HG03066 (cell line): Measurements from ENCODE around the gene BIK.

Source experiments
- ATAC-seq: cut with Tn5 transposase; IDR thresholded peaks from one replicate; pipeline ENCODE4 v1.9.1; 2021; ENCODE audit warnings: low read depth; ENCODE audit not compliant: unreplicated experiment

The BIK gene, protein sequence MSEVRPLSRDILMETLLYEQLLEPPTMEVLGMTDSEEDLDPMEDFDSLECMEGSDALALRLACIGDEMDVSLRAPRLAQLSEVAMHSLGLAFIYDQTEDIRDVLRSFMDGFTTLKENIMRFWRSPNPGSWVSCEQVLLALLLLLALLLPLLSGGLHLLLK

DNA sequence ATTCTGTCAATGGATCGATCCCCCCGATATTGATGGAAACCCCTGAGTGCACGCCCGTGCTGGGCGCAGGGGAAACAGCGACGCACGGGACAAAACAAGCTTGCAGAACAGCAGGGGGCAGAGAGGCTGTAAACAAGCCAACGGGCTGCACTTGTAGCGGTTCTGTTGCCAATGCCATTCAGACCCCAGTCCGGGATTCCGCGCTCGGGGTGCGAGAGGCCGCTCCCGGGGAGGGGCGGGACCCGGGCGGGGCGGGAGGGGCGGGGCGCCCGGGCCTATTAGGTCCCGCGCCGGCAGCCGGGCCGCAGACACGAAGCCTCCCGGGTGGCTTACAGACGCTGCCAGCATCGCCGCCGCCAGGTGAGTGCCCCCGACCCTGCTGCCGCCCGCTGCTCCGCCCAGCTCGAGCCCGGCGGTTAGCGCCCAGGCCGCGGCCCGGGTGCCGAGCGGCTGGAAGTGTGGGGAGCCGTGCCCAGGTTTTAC is at the start of gene BIK:
Gene BIK (plus strand): TSS at position 307 of the 483 bp plus-strand sequence. CDS start 13,273 bp downstream, outside the sequence.
- no peak for ATAC-seq

DNA sequence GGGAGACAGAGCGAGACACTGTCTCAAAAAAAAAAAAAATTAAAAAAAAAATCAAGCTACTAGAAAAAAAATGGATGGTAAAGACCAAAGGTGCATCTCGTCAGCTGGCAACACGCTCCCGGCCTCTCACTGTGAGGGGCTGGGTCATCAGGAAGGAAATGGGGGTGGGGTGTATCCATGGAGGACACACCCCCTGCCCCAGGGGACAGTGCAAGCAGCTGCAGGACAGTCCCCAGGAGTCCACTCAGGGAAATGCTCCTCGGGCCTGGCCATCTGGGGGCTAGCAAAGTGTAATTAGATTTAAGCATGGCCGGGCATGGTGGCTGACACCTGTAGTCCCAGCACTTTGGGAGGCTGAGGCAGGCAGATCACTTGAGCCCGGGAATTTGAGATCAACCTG is 44.4 kb upstream of the BIK start:
- no peak for ATAC-seq

DNA sequence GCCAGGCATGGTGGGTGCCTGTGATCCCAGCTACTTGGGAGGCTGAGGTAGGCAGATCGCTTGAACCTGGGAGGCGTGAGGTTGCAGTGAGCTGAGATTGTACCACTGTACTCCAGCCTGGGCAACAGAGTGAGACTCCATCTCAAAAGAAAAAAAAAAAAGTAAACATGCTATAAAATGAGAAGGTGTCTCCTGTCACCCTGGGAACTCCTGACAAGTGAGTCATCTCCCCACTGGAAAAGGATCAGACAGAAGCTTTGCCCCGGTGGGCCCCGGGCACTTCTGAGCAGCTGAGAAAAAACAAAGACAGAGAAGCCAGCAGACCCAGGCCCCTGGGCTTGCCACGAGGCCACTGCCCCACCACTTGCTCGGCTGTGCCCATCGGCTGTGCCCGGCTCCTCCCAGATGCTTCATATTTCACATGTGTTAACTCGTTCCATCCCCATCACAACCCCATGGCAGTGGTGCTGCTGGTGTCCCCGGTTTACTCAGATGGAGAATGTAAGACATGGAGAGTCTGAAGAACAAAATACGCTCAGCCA is 43.6 kb upstream of the BIK start:
- ATAC-seq, result no peak

- no peak for ATAC-seq
Measured at GRCh38 chr22:43077121-43077877, 33.3 kb upstream of the BIK start.

DNA sequence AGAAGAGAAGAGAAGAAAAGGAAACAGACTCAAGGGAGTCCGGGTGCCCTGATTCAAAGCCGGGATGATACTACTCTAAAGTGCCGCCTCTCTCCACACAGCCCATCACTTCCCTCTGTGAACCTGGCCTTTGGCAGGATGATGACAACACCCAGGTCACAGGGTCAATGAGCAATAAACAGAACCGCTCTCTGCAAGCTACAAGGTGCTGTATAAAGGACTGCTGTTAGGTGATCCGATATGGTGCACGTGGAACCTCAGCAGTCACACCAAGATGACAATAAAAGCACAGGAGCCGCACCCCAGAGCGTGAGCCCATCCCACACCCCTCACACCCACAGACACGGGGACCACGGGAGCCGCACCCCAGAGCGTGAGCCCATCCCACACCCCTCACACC is 32.0 kb upstream of the BIK start:
- no peak for ATAC-seq

- no peak for ATAC-seq
Measured at GRCh38 chr22:43079742-43080141, 30.8 kb upstream of the BIK start.

GRCh38 chr22:43080616-43081015 is 29.9 kb upstream of the BIK start:
- ATAC-seq, result no peak

GRCh38 chr22:43081968-43082367 is 28.6 kb upstream of the BIK start:
- no peak for ATAC-seq

DNA sequence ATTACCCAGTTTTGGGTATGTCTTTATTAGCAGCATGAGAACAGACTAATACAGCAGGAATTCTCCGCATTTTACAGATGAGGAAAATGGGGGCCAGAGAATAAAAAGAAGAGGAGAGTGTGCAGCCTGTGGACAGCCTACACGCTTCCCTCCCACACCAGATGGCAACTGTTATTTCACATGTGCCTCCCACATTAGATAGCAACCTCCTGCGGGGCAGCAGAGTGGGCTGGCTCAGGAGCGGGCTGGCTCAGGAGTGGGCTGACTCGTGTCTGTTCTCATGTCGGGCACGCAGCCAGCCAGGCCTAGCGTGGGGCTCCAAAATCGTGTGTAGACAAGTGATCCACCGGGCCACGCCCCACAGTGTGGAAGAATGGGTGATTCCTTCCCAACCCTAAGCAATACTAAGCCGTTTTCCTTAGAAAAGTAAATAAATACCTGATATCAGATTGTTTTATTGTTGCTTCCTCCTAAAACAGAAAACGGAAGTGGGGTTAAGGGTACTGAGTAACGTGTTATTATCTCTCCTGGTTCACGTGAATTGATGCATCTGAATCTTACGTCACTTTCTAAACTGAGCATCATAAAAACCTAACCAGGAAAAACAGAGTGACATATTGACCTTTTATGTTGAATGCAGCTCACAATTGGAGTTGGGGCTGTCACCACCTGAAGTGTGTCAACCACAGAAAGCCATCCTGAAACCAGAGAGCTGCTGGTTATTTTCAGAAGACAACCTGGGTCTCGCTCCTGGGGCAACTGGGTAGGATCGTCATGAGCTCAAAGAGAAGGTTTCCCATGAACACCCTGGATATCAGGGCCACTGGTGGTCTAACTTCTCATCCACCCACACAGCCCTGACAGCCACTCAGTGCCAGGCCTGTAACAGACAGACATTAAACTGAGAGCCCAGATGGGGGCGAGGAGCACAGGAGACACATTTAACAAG is 24.6 kb upstream of the BIK start:
- no peak for ATAC-seq

GRCh38 chr22:43088627-43088983 is 21.9 kb upstream of the BIK start:
- ATAC-seq, result no peak

DNA sequence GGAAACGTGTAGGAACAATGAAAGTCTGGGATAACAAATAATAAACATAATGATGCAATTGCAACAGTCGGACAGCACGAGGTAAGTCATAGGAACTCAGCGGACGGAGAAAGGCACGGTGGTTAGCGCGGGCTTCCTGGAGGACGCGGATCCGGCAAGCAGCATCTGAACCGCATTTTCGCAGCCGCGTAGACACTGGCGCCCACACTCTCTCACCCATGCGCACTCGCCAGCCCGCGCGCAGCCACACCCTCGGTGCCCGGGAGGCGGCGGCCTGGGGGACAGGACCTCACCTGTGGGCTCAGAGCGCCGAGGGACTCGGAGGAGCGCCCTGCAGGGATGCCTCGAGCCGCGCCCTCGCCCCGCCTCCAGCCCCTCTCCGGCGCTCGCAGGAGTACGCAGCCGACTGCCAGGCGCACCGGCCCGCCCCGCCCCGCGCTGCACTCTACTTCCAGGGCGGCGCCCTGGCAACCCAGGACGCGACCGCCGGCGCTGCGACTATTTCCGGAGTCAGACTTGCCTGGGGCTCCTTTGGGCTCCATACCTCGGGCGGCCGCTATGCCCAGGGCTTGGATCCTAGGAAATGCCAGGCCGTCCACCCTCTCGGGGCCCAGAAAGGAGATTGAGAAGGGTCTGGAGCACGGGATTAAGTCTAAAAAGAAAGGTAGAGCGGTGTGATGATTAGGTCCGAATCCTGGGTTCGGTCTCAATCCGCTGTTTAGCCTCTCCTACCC is 21.4 kb upstream of the BIK start, which contains the start of gene TTLL1:
Gene TTLL1 (minus strand): TSS at position 408 of the 734 bp plus-strand sequence. CDS start 13,805 bp downstream, outside the sequence.
- ATAC-seq, result peak; percentile 75

GRCh38 chr22:43090130-43090789 is 20.3 kb upstream of the BIK start:
- ATAC-seq, result no peak

DNA sequence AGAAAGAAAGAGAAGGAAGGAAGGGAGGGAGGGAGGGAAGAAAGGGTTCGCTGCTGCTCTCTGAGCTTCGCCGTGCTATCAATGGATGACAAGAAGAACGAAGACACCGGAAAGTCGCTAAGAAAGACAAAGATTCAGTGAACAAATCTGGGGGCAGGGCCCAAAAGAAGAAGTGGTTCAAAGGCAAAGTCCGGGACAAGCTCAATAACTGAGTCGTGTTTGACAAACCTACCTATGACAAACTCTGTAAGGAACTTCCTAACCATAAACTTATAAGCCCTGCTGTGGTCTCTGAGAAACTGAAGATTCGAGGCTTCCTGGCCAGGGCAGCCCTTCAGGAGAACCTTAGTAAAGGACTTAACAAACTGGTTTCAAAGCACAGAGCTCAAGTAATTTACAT is 18.5 kb upstream of the BIK start:
- ATAC-seq, result no peak

DNA sequence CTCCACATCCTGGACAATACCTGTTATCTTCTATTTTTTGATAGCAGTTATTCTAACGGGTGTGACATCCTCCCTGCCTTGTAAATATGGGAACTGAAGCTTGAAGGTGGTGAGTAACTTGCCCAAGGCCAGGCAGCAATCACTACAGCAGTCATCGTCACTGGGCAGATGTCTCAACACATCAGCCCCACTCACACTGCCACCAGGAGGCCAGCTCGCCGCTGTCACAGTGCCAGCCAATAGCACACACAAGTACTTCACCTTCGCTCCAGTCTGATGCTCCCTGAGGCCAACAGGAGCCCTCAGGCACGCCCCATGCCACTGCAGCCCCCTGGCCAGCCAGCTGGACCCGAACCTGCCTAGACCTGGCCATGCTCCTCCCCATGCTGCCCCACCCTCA is 16.5 kb upstream of the BIK start:
- no peak for ATAC-seq

DNA sequence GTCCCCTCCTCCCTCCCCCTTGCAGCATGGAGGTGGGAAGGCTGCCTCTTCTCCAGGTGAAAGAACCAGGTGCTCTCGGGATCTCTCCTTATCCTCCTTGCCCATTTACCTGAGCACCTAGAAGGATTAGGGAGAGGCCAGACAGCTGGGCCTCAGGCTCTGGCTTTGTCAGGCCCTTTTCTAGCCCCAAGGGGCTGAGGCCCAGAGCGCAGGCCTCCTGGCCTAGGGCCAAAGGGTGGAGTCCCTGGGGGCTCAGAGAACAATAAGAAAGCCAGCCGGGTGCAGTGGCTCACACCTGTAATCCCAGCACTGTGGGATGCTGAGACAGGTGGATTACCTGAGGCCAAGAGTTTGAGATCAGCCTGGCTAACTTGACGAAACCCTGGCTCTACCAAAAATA is 16.0 kb upstream of the BIK start:
- no peak for ATAC-seq

- ATAC-seq, result no peak
Measured at GRCh38 chr22:43096420-43096819, 14.1 kb upstream of the BIK start.

- ATAC-seq, result no peak
Measured at GRCh38 chr22:43098356-43098755, 12.2 kb upstream of the BIK start.

DNA sequence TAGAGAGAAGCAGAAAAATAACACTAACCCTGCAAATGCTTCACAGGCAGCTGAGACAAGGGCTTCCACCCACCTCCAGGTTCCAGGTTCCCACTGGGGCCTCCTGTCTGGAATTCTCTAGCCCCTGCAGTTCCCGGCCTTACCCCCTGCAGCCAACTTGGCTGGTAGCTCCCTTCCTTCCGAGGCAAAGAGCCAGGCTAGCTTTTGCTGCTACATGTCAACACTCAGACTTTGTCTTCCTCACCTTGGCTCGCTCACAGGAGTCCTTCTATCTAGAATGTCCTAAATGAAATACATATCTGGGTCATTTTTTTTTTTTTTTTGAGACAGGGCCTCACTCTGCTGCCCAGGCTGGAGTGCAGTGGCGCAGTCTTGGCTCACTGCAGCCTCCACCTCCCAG is 11.5 kb upstream of the BIK start:
- ATAC-seq, result no peak

DNA sequence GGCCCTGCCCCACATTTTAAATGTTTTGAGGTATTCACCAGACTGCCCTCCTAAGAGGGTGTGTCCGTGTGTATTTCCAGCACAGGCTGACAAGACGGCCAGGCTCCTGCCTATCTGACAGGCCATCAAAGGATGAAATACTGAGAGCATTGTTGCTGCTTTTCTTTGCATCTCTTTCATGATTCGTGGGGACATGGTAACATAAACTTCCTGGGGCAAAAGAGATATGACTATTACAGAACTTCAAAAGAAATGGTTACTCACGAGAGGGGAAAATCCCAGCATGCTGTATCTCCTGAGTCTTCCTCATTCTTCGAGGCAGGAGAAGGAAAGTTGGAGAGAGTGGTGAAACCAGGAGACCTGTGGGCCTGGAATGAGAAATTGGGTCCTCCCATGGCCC is 10.3 kb upstream of the BIK start:
- no peak for ATAC-seq

DNA sequence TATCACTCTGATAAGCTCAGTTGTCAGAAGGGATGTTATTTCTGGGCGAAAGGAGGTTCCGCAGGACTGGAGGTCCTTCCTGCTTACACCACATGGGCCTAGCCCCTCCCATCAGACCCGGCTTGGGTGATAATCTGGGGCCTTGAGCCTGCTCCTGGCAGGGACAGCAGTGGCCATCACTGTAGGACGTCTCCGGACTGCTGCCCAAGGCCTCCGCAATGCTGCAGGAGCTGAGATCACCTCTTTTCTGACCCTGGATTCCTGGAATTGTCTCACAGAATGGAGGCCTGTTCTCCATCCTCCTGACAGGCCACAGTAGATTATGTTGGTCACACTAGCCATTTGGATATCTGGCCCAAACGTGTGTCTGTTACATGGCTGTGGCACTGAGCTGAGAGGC is 9.2 kb upstream of the BIK start:
- no peak for ATAC-seq
